Measurements from ENCODE around the gene TUFT1. TPM values are rescaled to one million over a fixed set of nuclear protein-coding genes. Genes with fewer than 3 reads are reported as not detected.

TUFT1 gene
- total and polyA plus RNA-seq, 7 donors = 8.0 to 18.0 (median 12.1) TPM

DNA sequence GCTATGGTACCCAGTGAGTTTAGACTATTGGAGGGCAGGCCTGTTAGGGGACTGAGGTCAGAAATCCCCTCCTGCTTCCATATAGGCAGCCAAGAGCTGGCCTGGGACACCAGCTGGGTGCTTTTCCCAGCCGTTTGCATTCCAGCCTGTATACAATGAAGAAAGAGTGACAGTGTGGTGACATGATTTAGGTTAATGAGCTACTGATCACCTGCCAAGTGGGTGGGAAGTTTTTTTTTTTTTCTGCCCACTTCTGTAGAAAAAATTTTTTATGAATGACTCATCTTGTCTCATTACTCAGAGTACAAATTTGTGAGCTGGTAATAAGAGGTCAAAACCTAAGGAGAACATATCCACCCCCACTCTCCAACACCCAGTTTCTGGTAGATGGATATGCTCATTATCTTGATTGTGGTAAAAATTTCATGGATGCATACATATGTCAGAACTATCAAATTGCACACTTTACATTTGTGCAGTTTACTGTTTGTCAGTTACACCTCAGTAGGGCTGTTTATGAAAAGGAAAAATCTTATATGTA is 45.3 kb upstream of the TUFT1 start:
- no peak for DNase-seq
- Histone ChIP-seq H3K27ac (peak overlapping the region in 2 of 4 donors; percentile 4 to 27), H3K4me1 (peaks cover 0 to 10% (median 7%) of the 10 kb centered on the region in 4 donors), H3K9me3 (no peaks in the 10 kb centered on the region), H3K4me3 (no peak overlapping the region), H3K36me3 (no peaks in the 10 kb centered on the region), H3K27me3 (no peaks in the 10 kb centered on the region)
- intact Hi-C loops (cut with DNase I) = no loop called here
- TF ChIP-seq POLR2AphosphoS5 (IDR thresholded peaks at IDR 0.05) = peak in 2 of 4 donors; percentile 11 to 23
- no peak for TF ChIP-seq POLR2A (IDR thresholded peaks at IDR 0.05)
- WGBS, 2 donors = 0 to 7% methylated on average over 1 of the region's 1 CpG

DNA sequence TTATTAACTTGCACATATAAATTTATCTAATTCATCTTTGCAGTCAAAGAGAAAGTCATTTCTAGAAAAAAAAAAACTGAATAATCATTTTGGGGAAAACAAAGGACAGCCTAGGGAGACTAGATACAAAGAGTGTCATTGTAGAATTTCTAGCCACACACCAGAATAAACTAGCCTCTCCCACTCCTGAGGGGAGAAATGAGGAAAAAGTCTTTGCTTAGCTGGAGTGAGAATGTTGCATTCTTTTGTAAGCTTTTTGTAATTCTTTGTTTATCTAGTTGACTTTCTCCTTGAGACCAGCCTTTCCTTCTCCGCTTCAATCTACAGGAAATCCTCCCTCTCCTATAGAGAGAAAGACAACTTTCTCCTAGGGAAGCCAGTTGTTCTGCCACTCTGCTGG is 44.8 kb upstream of the TUFT1 start:
- H3K9me3 ChIP-seq = no peaks in the 10 kb centered on the region
- H3K27ac ChIP-seq = peak overlapping the region in 1 of 4 donors; percentile 4
- no peaks in the 10 kb centered on the region for H3K36me3 ChIP-seq
- H3K4me3 ChIP-seq = no peak overlapping the region
- TF ChIP-seq EP300 (IDR thresholded peaks at IDR 0.05) = no peak
- TF ChIP-seq, protein P1, sequence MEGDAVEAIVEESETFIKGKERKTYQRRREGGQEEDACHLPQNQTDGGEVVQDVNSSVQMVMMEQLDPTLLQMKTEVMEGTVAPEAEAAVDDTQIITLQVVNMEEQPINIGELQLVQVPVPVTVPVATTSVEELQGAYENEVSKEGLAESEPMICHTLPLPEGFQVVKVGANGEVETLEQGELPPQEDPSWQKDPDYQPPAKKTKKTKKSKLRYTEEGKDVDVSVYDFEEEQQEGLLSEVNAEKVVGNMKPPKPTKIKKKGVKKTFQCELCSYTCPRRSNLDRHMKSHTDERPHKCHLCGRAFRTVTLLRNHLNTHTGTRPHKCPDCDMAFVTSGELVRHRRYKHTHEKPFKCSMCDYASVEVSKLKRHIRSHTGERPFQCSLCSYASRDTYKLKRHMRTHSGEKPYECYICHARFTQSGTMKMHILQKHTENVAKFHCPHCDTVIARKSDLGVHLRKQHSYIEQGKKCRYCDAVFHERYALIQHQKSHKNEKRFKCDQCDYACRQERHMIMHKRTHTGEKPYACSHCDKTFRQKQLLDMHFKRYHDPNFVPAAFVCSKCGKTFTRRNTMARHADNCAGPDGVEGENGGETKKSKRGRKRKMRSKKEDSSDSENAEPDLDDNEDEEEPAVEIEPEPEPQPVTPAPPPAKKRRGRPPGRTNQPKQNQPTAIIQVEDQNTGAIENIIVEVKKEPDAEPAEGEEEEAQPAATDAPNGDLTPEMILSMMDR (IDR thresholded peaks at IDR 0.05) = no peak
- no peak for TF ChIP-seq POLR2A (IDR thresholded peaks at IDR 0.05)
- TF ChIP-seq POLR2AphosphoS5 (IDR thresholded peaks at IDR 0.05) = no peak
- peaks cover 0 to 10% (median 7%) of the 10 kb centered on the region in 4 donors for H3K4me1 ChIP-seq
- WGBS, 2 donors = 71 to 88% methylated on average over 1 of the region's 1 CpG
- no peaks in the 10 kb centered on the region for H3K27me3 ChIP-seq
- DNase-seq = no peak
- intact Hi-C loops (cut with DNase I) = no loop called here

DNA sequence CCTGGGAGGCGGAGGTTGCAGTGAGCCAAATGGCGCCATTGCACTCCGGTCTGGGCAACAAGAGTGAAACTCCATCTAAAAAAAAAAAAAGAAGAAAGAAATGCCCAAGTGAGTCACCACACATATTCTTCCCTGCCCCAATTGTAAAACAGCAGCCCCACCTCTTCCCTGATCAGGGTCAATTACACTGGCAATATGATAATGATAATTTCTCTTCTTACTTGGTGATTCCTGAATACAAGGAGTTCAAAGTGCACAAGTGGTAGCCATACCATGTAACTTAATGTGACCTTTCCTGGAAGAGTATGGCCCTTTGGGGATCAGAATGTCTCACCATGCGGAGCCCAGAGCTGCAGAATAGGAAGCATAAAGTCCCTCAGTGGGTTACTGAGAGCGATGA is 40.7 kb upstream of the TUFT1 start:
- no peak for DNase-seq
- no peaks in the 10 kb centered on the region for H3K36me3 ChIP-seq
- no peak overlapping the region for H3K27ac ChIP-seq
- no peaks in the 10 kb centered on the region for H3K9me3 ChIP-seq
- 73 to 91% methylated on average over 5 of the region's 5 CpGs for WGBS, 2 donors
- H3K4me1 ChIP-seq = peaks cover 0 to 9% (median 6%) of the 10 kb centered on the region in 4 donors
- intact Hi-C loops (cut with DNase I) = no loop called here
- H3K4me3 ChIP-seq = no peak overlapping the region
- TF ChIP-seq EP300 (IDR thresholded peaks at IDR 0.05) (no peak), POLR2A (IDR thresholded peaks at IDR 0.05) (no peak), POLR2AphosphoS5 (IDR thresholded peaks at IDR 0.05) (no peak)
- TF ChIP-seq, protein P1 (IDR thresholded peaks at IDR 0.05) = no peak
- no peaks in the 10 kb centered on the region for H3K27me3 ChIP-seq

DNA sequence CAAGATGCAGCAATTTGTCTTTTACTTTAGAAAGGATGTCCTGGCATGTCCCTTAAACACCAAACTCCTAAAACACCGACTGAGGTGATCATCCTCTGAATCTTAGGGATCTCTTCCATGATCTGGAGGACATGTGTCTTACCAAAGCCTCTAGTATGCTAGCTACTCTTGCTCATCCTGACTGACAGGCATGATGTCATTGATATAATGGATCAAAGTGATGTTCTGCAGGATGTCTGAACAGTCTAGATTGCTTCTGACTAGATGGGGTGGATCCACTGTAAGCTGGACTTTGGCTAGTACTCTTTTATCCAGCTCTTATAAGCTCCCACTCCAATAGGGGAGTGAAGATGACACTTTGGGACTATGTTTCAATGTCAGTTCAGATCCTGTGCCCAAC is 40.2 kb upstream of the TUFT1 start:
- intact Hi-C loops (cut with DNase I) = no loop called here
- H3K36me3 ChIP-seq = no peaks in the 10 kb centered on the region
- no peak for TF ChIP-seq EP300 (IDR thresholded peaks at IDR 0.05)
- H3K27ac ChIP-seq = no peak overlapping the region
- no peaks in the 10 kb centered on the region for H3K9me3 ChIP-seq
- no peak overlapping the region for H3K4me3 ChIP-seq
- peaks cover 0 to 3% (median 1%) of the 10 kb centered on the region in 4 donors for H3K4me1 ChIP-seq
- no peak for DNase-seq
- no peaks in the 10 kb centered on the region for H3K27me3 ChIP-seq
- WGBS, 2 donors = 94 to 97% methylated on average over 1 of the region's 1 CpG

DNA sequence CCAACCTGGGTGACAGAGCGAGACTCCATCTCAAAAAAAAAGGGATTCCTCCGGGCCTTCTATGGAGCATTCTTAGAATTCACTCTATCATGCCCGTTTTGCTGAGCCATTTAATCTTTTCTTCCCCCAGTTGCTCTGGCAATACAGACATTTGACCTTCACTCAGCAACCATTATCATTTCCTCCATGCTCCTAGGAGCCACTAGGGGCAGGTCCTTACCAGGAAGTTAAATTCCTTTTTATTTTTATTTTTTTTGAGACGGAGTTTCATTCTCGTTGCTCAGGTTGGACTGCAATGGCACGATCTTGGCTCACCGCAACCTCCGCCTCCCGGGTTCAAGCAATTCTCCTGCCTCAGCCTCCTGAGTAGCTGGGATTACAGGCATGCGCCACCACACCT is 38.6 kb upstream of the TUFT1 start:
- Histone ChIP-seq H3K9me3 (no peaks in the 10 kb centered on the region), H3K27ac (no peak overlapping the region), H3K4me3 (no peak overlapping the region), H3K36me3 (no peaks in the 10 kb centered on the region), H3K4me1 (no peaks in the 10 kb centered on the region), H3K27me3 (no peaks in the 10 kb centered on the region)
- intact Hi-C loops (cut with DNase I) = no loop called here
- 35 to 78% methylated on average over 10 of the region's 10 CpGs for WGBS, 2 donors
- DNase-seq = no peak
- TF ChIP-seq, protein P1 (IDR thresholded peaks at IDR 0.05) = no peak
- no peak for TF ChIP-seq EP300 (IDR thresholded peaks at IDR 0.05)

DNA sequence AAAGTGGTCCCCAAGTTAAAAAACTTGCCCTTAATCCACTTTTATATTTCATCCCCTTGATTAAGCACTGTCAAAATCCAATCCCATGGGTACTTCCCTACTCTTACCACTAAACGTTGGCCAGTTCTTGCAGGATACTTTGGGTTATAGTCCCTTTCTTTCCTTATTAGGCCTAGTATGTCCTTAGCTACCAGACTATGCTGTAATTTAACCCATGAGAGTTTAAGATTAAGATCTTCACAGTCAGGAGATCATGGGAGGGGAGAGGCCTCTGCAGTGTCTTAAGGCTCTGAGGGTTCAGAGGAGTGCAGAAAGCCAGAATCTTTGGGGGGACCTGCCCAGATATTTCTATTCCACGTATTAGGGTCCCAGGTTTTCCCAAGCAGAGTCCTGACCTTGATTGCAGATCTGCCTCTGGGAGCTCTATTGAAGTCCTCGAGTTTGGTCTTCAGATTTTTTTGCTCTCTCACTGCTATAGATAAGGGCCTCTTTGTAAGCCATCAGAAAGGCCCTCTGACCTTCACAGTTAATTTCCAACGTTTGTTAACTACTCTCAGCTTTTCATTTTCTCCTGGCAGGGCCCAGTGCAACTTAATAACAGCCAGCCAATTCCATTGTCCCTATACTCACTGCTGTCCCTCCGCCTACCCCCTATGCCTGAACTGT is 37.9 kb upstream of the TUFT1 start:
- intact Hi-C loops (cut with DNase I) = no loop called here
- H3K36me3 ChIP-seq = no peaks in the 10 kb centered on the region
- 49 to 72% methylated on average over 5 of the region's 5 CpGs for WGBS, 2 donors
- H3K9me3 ChIP-seq = no peaks in the 10 kb centered on the region
- no peak overlapping the region for H3K4me3 ChIP-seq
- TF ChIP-seq, protein P1 (IDR thresholded peaks at IDR 0.05) = no peak
- TF ChIP-seq POLR2AphosphoS5 (IDR thresholded peaks at IDR 0.05) (no peak), EP300 (IDR thresholded peaks at IDR 0.05) (no peak), POLR2A (IDR thresholded peaks at IDR 0.05) (no peak)
- DNase-seq = no peak
- H3K27ac ChIP-seq = no peak overlapping the region
- H3K27me3 ChIP-seq = no peaks in the 10 kb centered on the region
- H3K4me1 ChIP-seq = no peaks in the 10 kb centered on the region
